H1 (cell line): Measurements from ENCODE around the gene TRIM29. TPM values are rescaled to one million over a fixed set of nuclear protein-coding genes. Genes with fewer than 3 reads are reported as not detected.

Experiments used
- HDAC2 ChIP-seq, 2 experiments: fragments of 300-600 bp in 1 of 2; sonication (generic) in 1 of 2; IDR thresholded peaks; 2 replicates each; pipeline ENCODE4 v1.6.1; 2011 to 2012; ENCODE audit warnings: low read depth in 2 of 2, low read length in 2 of 2, mild to moderate bottlenecking in 2 of 2, moderate library complexity in 2 of 2, borderline replicate concordance in 1 of 2, inconsistent platforms in 1 of 2
- JUN ChIP-seq: IDR thresholded peaks from 2 replicates; pipeline ENCODE4 v1.6.1; 2011; ENCODE audit warnings: low read depth, mild to moderate bottlenecking, improper control_type of control experiment, low read length
- PHF8 ChIP-seq: fragments of 200-600 bp; sonication (generic); conservative IDR thresholded peaks from 2 replicates; pipeline ENCODE4 v1.7.1; 2012; ENCODE audit warnings: low read depth, mild to moderate bottlenecking, inconsistent platforms, low read length, moderate library complexity
- RXRA ChIP-seq: IDR thresholded peaks from 2 replicates; pipeline ENCODE4 v1.6.1; 2011; ENCODE audit warnings: low read depth, mild to moderate bottlenecking, low read length, moderate library complexity; ENCODE audit not compliant: insufficient read depth
- SIN3A ChIP-seq, 2 experiments: IDR thresholded peaks in 1 of 2; conservative IDR thresholded peaks in 1 of 2; 2 replicates each; pipeline ENCODE4 v1.6.1; 2011 to 2012; ENCODE audit warnings: low read length in 2 of 2, improper control_type of control experiment in 1 of 2, low read depth in 1 of 2, mild to moderate bottlenecking in 1 of 2
- polyA plus RNA-seq, 7 experiments: library from polyadenylated mRNA; depleted of rRNA in 3 of 7; stranded (reverse) in 5 of 7; unstranded in 2 of 7; fragments of >200 nt in 5 of 7; fragments of 200-250 nt in 2 of 7; gene quantifications; 1 replicate in 5 of 7; 2 replicates in 1 of 7; 4 replicates in 1 of 7; pipeline versions ENCODE4 v1.2.1 to v1.2.3, GENCODE V29; 2011 to 2013; ENCODE audit warnings: missing spikeins in 2 of 7, mixed read lengths in 2 of 7
- total RNA-seq: library from RNA; stranded (reverse); fragmentation: NEBNext Ultra II Directional; extraction: Animal tissue kit (Norgen Biotek cat#: 25700); gene quantifications from 2 replicates; pipeline ENCODE4 v1.2.1, GENCODE V29; 2021
- TF ChIP-seq, protein P1 (sequence below): IDR thresholded peaks from 2 replicates; pipeline ENCODE4 v1.6.1; 2012; ENCODE audit warnings: inconsistent platforms

TRIM29 gene
- total and polyA plus RNA-seq, 2 of the 8 experiments (the other 6 are each of a cell fraction or from before 2014, with no cell fraction given): 0.17 to 0.43 TPM

GRCh38 chr11:120089036-120090001, 48.6 kb downstream of the TRIM29 start (continued):
- no peak for TF ChIP-seq HDAC2 (IDR thresholded peaks at IDR 0.05; ENCODE audit: borderline replicate concordance in 1 of 2, low read depth in 2 of 2, low read length in 2 of 2)
- TF ChIP-seq PHF8: no peak
- TF ChIP-seq RXRA: no peak
- no peak for TF ChIP-seq JUN
- TF ChIP-seq SIN3A (conservative IDR thresholded peaks at IDR 0.05 in 1 of 2, IDR thresholded peaks at IDR 0.05 in 1 of 2; ENCODE audit: low read depth in 1 of 2, low read length in 2 of 2): no peak
- TF ChIP-seq, protein P1, sequence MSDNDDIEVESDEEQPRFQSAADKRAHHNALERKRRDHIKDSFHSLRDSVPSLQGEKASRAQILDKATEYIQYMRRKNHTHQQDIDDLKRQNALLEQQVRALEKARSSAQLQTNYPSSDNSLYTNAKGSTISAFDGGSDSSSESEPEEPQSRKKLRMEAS: no peak
